ENCODE results near the gene PEX14. TPM values are rescaled to one million over a fixed set of nuclear protein-coding genes. Genes with fewer than 3 reads are reported as not detected.

PEX14 gene
- total RNA-seq, 6 experiments from 2014 or later, result 10.5 to 26.5 (median 16.5) TPM

DNA sequence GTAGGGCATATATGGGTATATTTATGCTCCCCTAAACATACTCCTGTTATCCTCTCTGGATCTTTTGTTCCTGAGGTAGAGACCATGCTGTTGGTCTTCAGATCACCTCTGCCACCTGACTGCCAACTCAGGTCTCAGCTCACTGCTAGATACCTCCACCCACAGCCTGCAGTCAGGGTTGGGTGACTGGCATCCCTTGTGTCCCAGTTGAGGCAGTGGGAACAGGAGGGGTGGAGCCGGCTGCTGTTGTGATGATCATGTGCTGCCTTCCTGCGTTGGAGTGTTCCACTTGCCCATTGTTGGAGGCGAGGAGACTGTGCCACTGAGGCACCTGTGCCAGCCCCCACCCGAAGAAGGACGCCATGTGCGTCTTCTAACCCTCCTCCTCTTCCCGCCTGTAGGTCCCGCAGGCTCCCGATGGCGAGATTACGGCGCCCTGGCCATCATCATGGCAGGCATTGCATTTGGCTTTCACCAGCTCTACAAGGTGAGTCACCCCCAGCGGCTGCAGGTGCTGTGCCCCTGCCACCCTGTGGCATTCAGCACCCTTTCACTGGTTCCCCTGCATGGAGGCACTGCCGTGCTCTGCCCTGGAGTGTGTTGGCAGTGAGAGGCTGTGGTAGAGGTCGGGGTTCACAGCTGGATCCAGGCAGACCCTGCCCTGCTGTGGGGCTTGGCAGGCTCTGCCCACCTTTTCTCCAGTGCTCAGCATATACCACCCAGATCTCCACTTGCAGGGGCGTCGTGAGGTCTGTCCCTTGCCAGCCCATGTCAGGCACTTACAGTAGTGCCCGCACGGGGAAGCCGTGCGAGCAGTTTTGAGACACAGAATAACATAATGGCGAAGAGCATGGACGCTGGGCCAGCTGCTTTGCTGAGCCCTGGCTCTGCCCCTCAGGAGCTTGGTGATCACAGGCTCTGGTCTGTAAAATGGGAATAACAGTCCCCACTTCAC is 143.5 kb downstream of the PEX14 start:
- no peaks in the 10 kb centered on the region for H3K36me3 ChIP-seq
- ATAC-seq (no peak), DNase-seq (peak in 1 of 3 donors; percentile 34)
- no peak overlapping the region for H3K27ac ChIP-seq
- no peaks in the 10 kb centered on the region for H3K4me1 ChIP-seq
- H3K9me3 ChIP-seq, result no peaks in the 10 kb centered on the region
- WGBS (ENCODE audit: insufficient coverage, low coverage, low lambda C conversion rate, missing lambda C conversion rate), result 100% methylated on average over 4 of the region's 23 CpGs
- no peaks in the 10 kb centered on the region for H3K27me3 ChIP-seq
- intact Hi-C loops (cut with DNase I), result no loop called here
- no peak overlapping the region for H3K4me3 ChIP-seq
- TF ChIP-seq, protein P1, sequence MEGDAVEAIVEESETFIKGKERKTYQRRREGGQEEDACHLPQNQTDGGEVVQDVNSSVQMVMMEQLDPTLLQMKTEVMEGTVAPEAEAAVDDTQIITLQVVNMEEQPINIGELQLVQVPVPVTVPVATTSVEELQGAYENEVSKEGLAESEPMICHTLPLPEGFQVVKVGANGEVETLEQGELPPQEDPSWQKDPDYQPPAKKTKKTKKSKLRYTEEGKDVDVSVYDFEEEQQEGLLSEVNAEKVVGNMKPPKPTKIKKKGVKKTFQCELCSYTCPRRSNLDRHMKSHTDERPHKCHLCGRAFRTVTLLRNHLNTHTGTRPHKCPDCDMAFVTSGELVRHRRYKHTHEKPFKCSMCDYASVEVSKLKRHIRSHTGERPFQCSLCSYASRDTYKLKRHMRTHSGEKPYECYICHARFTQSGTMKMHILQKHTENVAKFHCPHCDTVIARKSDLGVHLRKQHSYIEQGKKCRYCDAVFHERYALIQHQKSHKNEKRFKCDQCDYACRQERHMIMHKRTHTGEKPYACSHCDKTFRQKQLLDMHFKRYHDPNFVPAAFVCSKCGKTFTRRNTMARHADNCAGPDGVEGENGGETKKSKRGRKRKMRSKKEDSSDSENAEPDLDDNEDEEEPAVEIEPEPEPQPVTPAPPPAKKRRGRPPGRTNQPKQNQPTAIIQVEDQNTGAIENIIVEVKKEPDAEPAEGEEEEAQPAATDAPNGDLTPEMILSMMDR (IDR thresholded peaks at IDR 0.05), result no peak
- TF ChIP-seq POLR2A (IDR thresholded peaks at IDR 0.05), result no peak

- intact Hi-C loops (cut with DNase I), result no loop called here
- Histone ChIP-seq H3K9me3 (no peaks in the 10 kb centered on the region), H3K27ac (no peak overlapping the region), H3K4me3 (no peak overlapping the region), H3K36me3 (no peaks in the 10 kb centered on the region), H3K27me3 (no peaks in the 10 kb centered on the region), H3K4me1 (peaks cover 0 to 10% (median 3%) of the 10 kb centered on the region in 4 donors)
- TF ChIP-seq POLR2A (IDR thresholded peaks at IDR 0.05), result no peak
- TF ChIP-seq, protein P1 (IDR thresholded peaks at IDR 0.05), result no peak
- DNase-seq (no peak), ATAC-seq (no peak)
- 90% methylated on average over 8 of the region's 12 CpGs for WGBS (ENCODE audit: insufficient coverage, low coverage, low lambda C conversion rate, missing lambda C conversion rate)
Measured at GRCh38 chr1:10620776-10621175, 146.0 kb downstream of the PEX14 start.

DNA sequence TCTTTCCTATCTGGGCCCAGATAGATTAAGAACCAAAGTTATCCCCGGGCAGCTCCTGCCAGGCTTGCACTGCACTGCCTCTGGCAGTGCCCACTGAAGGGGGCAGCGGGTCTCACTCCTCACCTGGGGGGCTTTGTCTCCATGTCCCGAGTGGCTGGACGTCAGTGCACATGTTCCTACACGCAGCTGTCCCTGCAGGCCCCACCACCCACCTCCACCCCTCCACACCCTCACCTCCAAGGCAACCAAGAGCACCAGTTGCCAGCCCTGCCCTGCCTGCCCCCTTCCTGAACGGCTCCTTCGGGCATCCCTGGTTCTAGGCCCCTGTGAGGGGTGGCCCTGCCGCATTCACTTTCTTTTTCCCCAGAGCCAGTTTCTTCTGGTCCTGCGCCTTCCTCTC is 147.2 kb downstream of the PEX14 start:
- no peaks in the 10 kb centered on the region for H3K27me3 ChIP-seq
- no peak overlapping the region for H3K27ac ChIP-seq
- no peak overlapping the region for H3K4me3 ChIP-seq
- DNase-seq (peak in 1 of 3 donors; percentile 14), ATAC-seq (no peak)
- no peaks in the 10 kb centered on the region for H3K9me3 ChIP-seq
- H3K4me1 ChIP-seq, result peaks cover 0 to 10% (median 3%) of the 10 kb centered on the region in 4 donors
- TF ChIP-seq, protein P1 (IDR thresholded peaks at IDR 0.05), result no peak
- TF ChIP-seq POLR2A (IDR thresholded peaks at IDR 0.05), result no peak
- H3K36me3 ChIP-seq, result no peaks in the 10 kb centered on the region
- WGBS (ENCODE audit: insufficient coverage, low coverage, low lambda C conversion rate, missing lambda C conversion rate), result 76% methylated on average over 5 of the region's 9 CpGs
- intact Hi-C loops (cut with DNase I), result no loop called here

DNA sequence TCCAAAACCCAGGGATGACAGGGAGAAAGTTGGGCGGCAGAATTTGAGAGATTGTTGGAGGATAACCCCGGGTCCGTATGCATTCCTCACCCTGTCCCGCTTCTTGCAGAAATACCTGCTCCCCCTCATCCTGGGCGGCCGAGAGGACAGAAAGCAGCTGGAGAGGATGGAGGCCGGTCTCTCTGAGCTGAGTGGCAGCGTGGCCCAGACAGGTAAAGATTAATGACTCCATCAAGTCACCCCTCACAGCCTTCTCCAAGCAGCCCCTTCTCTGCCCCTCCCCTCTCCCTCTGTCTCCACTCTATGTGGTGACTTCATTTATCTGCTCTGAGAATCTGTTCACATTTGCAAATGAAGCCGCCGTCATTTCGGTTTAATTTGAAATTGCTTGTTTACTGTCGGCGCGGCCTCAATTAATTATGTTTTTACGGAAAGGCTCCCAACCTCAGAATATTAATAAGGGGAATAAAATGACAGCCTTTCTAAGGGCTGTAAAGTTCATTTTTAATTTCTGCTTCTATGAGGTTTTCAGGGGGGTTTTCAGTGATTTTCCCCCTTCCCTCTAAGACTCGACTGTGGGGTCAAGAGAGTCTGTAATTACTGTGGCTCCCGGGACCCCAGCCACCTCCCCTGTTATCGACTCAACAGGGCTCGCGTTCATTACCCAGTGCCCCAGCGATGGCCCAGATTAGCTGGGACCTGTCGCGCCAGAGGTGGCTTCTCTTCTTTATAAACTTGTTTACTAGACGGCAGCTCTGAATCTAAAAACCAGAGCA is 148.3 kb downstream of the PEX14 start:
- Histone ChIP-seq H3K9me3 (no peaks in the 10 kb centered on the region), H3K4me3 (no peak overlapping the region), H3K36me3 (no peaks in the 10 kb centered on the region), H3K4me1 (peaks cover 0 to 10% (median 5%) of the 10 kb centered on the region in 4 donors), H3K27me3 (no peaks in the 10 kb centered on the region), H3K27ac (no peak overlapping the region)
- DNase-seq, result peak in 2 of 3 donors; percentile 11 to 18
- WGBS (ENCODE audit: insufficient coverage, low coverage, low lambda C conversion rate, missing lambda C conversion rate), result 94% methylated on average over 13 of the region's 24 CpGs
- ATAC-seq, result no peak
- intact Hi-C loops (cut with DNase I), result no loop called here
- no peak for TF ChIP-seq POLR2A (IDR thresholded peaks at IDR 0.05)
- TF ChIP-seq, protein P1 (IDR thresholded peaks at IDR 0.05), result no peak
